DMS 273 (cell line): Measurements from ENCODE around the gene DLEU7.

Source experiments
- DNase-seq: peaks from one replicate; lab custom pipeline; 2025; ENCODE audit not compliant: unreplicated experiment; lab: John Stamatoyannopoulos, UW

DLEU7 gene

GRCh38 chr13:50843257-50844083 lies at the start of gene DLEU7:
Gene DLEU7 (minus strand): TSS chr13:50843692. CDS start chr13:50843646, 46 bp downstream.
- no peak for DNase-seq

GRCh38 chr13:50892210-50892944 lies 48.9 kb upstream of the DLEU7 start:
- DNase-seq: no peak

- peak; percentile 92 for DNase-seq
Observed at GRCh38 chr13:50891206-50891605, 47.7 kb upstream of the DLEU7 start.

GRCh38 chr13:50889317-50889716 lies 45.8 kb upstream of the DLEU7 start:
- DNase-seq: no peak

- no peak for DNase-seq
Observed at GRCh38 chr13:50888362-50888761, 44.9 kb upstream of the DLEU7 start.

GRCh38 chr13:50887151-50887550 lies 43.7 kb upstream of the DLEU7 start:
- no peak for DNase-seq

GRCh38 chr13:50884265-50884664 lies 40.8 kb upstream of the DLEU7 start:
- DNase-seq: no peak

GRCh38 chr13:50883728-50884127 lies 40.2 kb upstream of the DLEU7 start:
- no peak for DNase-seq

GRCh38 chr13:50882816-50883435 lies 39.4 kb upstream of the DLEU7 start:
- no peak for DNase-seq

- DNase-seq: no peak
Observed at GRCh38 chr13:50873991-50874390, 30.5 kb upstream of the DLEU7 start.

- DNase-seq: peak; percentile 12
Observed at GRCh38 chr13:50873467-50873866, 30.0 kb upstream of the DLEU7 start.

GRCh38 chr13:50871405-50871804 lies 27.9 kb upstream of the DLEU7 start:
- DNase-seq: no peak

- no peak for DNase-seq
Observed at GRCh38 chr13:50867637-50867945, 24.1 kb upstream of the DLEU7 start.

- DNase-seq: no peak
Observed at GRCh38 chr13:50866817-50867636, 23.5 kb upstream of the DLEU7 start.

GRCh38 chr13:50864492-50864891 lies 21.0 kb upstream of the DLEU7 start:
- DNase-seq: no peak

- DNase-seq: no peak
Observed at GRCh38 chr13:50855681-50856080, 12.2 kb upstream of the DLEU7 start.

- DNase-seq: no peak
Observed at GRCh38 chr13:50850445-50850844, 7.0 kb upstream of the DLEU7 start.

GRCh38 chr13:50847501-50847900 lies 4.0 kb upstream of the DLEU7 start:
- peak; percentile 11 for DNase-seq

- DNase-seq: peak; percentile 24
Observed at GRCh38 chr13:50846861-50847475, 3.5 kb upstream of the DLEU7 start.

- no peak for DNase-seq
Observed at GRCh38 chr13:50845211-50845610, 1.7 kb upstream of the DLEU7 start.
